Liver (tissue), 9 donors: Measurements from ENCODE around the gene ATP11A. TPM values are rescaled to one million over a fixed set of nuclear protein-coding genes. Genes with fewer than 3 reads are reported as not detected.

Experiments used
- DNase-seq: peaks from one replicate; pipeline ENCODE4 v3.0.0-alpha.2; 2017; ENCODE audit warnings: low spot score
- H3K27ac ChIP-seq, 2 donors: one replicate each; pipeline ENCODE4 v1.7.0; 2013; ENCODE audit warnings: inconsistent platforms in 2 of 2, low read length in 2 of 2, control low read depth in 1 of 2, low read depth in 1 of 2, mild to moderate bottlenecking in 1 of 2
- H3K27me3 ChIP-seq, 4 donors: one replicate each; pipeline versions ENCODE4 v1.6.1 to v1.7.0; 2013; ENCODE audit warnings: low read length in 3 of 4, inconsistent platforms in 1 of 4, mild to moderate bottlenecking in 1 of 4, moderate library complexity in 1 of 4; ENCODE audit not compliant: control insufficient read depth in 4 of 4, insufficient read depth in 4 of 4
- H3K36me3 ChIP-seq, 4 donors: one replicate each; pipeline versions ENCODE4 v1.6.1 to v1.7.0; 2013; ENCODE audit warnings: low read length in 3 of 4, mild to moderate bottlenecking in 3 of 4, low read depth in 1 of 4, moderate library complexity in 1 of 4; ENCODE audit not compliant: control insufficient read depth in 4 of 4, insufficient read depth in 3 of 4
- H3K4me1 ChIP-seq, 4 donors: one replicate each; pipeline versions ENCODE4 v1.6.1 to v1.7.0; 2013; ENCODE audit warnings: low read length in 3 of 4, mild to moderate bottlenecking in 3 of 4, moderate library complexity in 1 of 4; ENCODE audit not compliant: control insufficient read depth in 4 of 4, insufficient read depth in 4 of 4
- H3K4me3 ChIP-seq, 3 donors: one replicate each; pipeline versions ENCODE4 v1.6.1 to v1.7.0; 2013; ENCODE audit warnings: low read length in 3 of 3, control low read depth in 1 of 3, low read depth in 1 of 3, mild to moderate bottlenecking in 1 of 3
- H3K9ac ChIP-seq, 2 donors: one replicate each; pipeline ENCODE4 v1.7.0; 2013; ENCODE audit warnings: low read length in 2 of 2, mild to moderate bottlenecking in 2 of 2, moderate library complexity in 2 of 2, control low read depth in 1 of 2, low read depth in 1 of 2
- H3K9me3 ChIP-seq, 4 donors: one replicate each; pipeline versions ENCODE4 v1.6.1 to v1.7.0; 2013; ENCODE audit warnings: low read length in 3 of 4; ENCODE audit not compliant: control insufficient read depth in 4 of 4
- ATF3 ChIP-seq: IDR thresholded peaks from 2 replicates; pipeline ENCODE4 v1.6.1; 2016; ENCODE audit warnings: antibody characterized with exemption
- EGR1 ChIP-seq, 2 donors: IDR thresholded peaks; 2 replicates each; pipeline ENCODE4 v1.6.1; 2016 to 2018; ENCODE audit warnings: antibody characterized with exemption in 2 of 2, low read depth in 2 of 2
- FOXA1 ChIP-seq: IDR thresholded peaks from 2 replicates; pipeline ENCODE4 v1.6.1; 2016; ENCODE audit warnings: antibody characterized with exemption
- FOXA2 ChIP-seq: IDR thresholded peaks from 2 replicates; pipeline ENCODE4 v1.6.1; 2016; ENCODE audit warnings: antibody characterized with exemption
- GABPA ChIP-seq, 2 donors: IDR thresholded peaks in 1 of 2; conservative IDR thresholded peaks in 1 of 2; 2 replicates each; pipeline ENCODE4 v1.6.1; 2016; ENCODE audit warnings: antibody characterized with exemption in 2 of 2, mild to moderate bottlenecking in 1 of 2, moderate library complexity in 1 of 2
- HNF4A ChIP-seq, 2 donors: conservative IDR thresholded peaks; 2 replicates each; pipeline ENCODE4 v1.6.1; 2016; ENCODE audit warnings: antibody characterized with exemption in 2 of 2, mild to moderate bottlenecking in 2 of 2
- HNF4G ChIP-seq: IDR thresholded peaks from 2 replicates; pipeline ENCODE4 v1.6.1; 2016; ENCODE audit warnings: antibody characterized with exemption
- JUND ChIP-seq, 2 donors: IDR thresholded peaks; 2 replicates each; pipeline ENCODE4 v1.6.1; 2016; ENCODE audit warnings: antibody characterized with exemption in 2 of 2
- MAX ChIP-seq: IDR thresholded peaks from 2 replicates; pipeline ENCODE4 v1.6.1; 2016; ENCODE audit warnings: antibody characterized with exemption
- NR2F2 ChIP-seq: IDR thresholded peaks from 2 replicates; pipeline ENCODE4 v1.6.1; 2016; ENCODE audit warnings: antibody characterized with exemption
- RAD21 ChIP-seq, 2 donors: IDR thresholded peaks; 2 replicates each; pipeline ENCODE4 v1.6.1; 2016; ENCODE audit warnings: antibody characterized with exemption in 2 of 2, mild to moderate bottlenecking in 2 of 2
- RXRA ChIP-seq, 2 donors: IDR thresholded peaks; 2 replicates each; pipeline ENCODE4 v1.6.1; 2017 to 2018; ENCODE audit warnings: antibody characterized with exemption in 2 of 2, mild to moderate bottlenecking in 1 of 2
- SP1 ChIP-seq: IDR thresholded peaks from 2 replicates; pipeline ENCODE4 v1.6.1; 2018; ENCODE audit warnings: antibody characterized with exemption, mild to moderate bottlenecking
- TAF1 ChIP-seq: conservative IDR thresholded peaks from 2 replicates; pipeline ENCODE4 v1.6.1; 2016; ENCODE audit warnings: antibody characterized with exemption, mild to moderate bottlenecking
- YY1 ChIP-seq: IDR thresholded peaks from 2 replicates; pipeline ENCODE4 v1.6.1; 2016; ENCODE audit warnings: antibody characterized with exemption, mild to moderate bottlenecking
- ZBTB33 ChIP-seq: IDR thresholded peaks from 2 replicates; pipeline ENCODE4 v1.6.1; 2016; ENCODE audit warnings: antibody characterized with exemption
- WGBS: extraction: QIAGEN DNeasy Blood & Tissue Kit; methylation state at CpG from one replicate; pipeline ENCODE4 v1.1.7; 2013; 5-methylcytosine and 5-hydroxymethylcytosine counted together
- polyA plus RNA-seq, 2 donors: library from polyadenylated mRNA; stranded (reverse) in 1 of 2; unstranded in 1 of 2; fragments of 200-250 nt in 1 of 2; fragments of >200 nt in 1 of 2; fragmentation: Nextera tagmentation in 1 of 2; extraction: Ambion mirVana in 1 of 2; gene quantifications; one replicate each; pipeline versions ENCODE4 v1.2.1 to v1.2.3, GENCODE V29; 2013 to 2015
- total RNA-seq, 2 donors: library from RNA; depleted of rRNA; stranded (reverse); fragments of >200 nt; gene quantifications; one replicate each; pipeline ENCODE4 v1.2.3, GENCODE V29; 2014
- TF ChIP-seq, protein P1 (sequence below): IDR thresholded peaks from 2 replicates; pipeline ENCODE4 v1.6.1; 2016; ENCODE audit warnings: antibody characterized with exemption, mild to moderate bottlenecking
- TF ChIP-seq, protein P2 (sequence below): fragments of 150-350 bp; IDR thresholded peaks from 2 replicates; pipeline ENCODE4 v1.5.1; 2017; ENCODE audit warnings: improper control_type of control experiment, low read depth, low read length; ENCODE audit not compliant: missing input control
- donor health status: healthy.
- donor health status: healthy.
- donor health status: healthy.
- donor health status: healthy.
- donor health status: healthy.

Gene ATP11A
- total and polyA plus RNA-seq, 4 donors: 8.7 to 27.9 (median 13.8) TPM

DNA sequence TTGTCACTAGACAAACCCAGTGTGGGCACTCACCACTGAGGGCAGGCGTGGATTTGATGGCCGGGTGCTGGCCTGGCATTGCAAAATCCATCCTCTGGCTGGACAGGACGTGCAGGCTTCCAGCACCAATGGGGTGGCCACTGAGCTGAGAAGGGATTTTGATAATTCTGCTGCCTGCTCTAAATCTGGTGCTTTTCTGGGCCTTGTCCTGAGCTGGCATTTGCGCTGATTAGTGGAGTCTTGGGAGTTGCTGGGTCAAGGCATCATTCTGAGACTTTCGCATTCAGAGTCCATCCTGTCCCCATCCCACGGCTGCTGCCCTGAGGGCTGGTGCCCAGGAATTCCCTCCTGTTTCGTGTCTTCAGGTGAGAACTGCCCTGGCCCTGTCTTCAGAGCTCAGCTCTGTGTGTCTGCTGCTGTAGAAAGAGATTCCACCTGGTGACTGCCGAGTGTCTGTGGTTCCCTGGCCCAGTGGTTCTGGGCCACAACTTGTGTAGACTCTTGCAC is 213.3 kb downstream of the ATP11A start:
- WGBS: 91% methylated on average over 8 of the region's 8 CpGs
- no peak overlapping the region for H3K4me3 ChIP-seq
- no peak overlapping the region for H3K9ac ChIP-seq
- peaks cover 0 to 2% (median 0%) of the 10 kb centered on the region in 4 donors for H3K36me3 ChIP-seq
- no peak for DNase-seq
- TF ChIP-seq HNF4A (conservative IDR thresholded peaks at IDR 0.05): no peak
- no peak for TF ChIP-seq RXRA (IDR thresholded peaks at IDR 0.05)
- no peak for TF ChIP-seq ZBTB33
- H3K4me1 ChIP-seq: peaks cover 0 to 3% (median 2%) of the 10 kb centered on the region in 4 donors
- H3K27me3 ChIP-seq: no peaks in the 10 kb centered on the region
- H3K27ac ChIP-seq: no peak overlapping the region
- peaks cover 0 to 14% (median 12%) of the 10 kb centered on the region in 4 donors for H3K9me3 ChIP-seq

- TF ChIP-seq YY1 (no peak), RXRA (IDR thresholded peaks at IDR 0.05) (no peak), JUND (IDR thresholded peaks at IDR 0.05) (no peak), ZBTB33 (no peak), SP1 (no peak), GABPA (IDR thresholded peaks at IDR 0.05 in 1 of 2, conservative IDR thresholded peaks at IDR 0.05 in 1 of 2) (no peak), FOXA1 (no peak), MAX (no peak), HNF4G (no peak), RAD21 (IDR thresholded peaks at IDR 0.05) (no peak), HNF4A (conservative IDR thresholded peaks at IDR 0.05) (no peak), FOXA2 (no peak), ATF3 (no peak), TAF1 (no peak), NR2F2 (no peak), EGR1 (IDR thresholded peaks at IDR 0.05; ENCODE audit: low read depth in 2 of 2) (no peak)
- TF ChIP-seq, protein P1, sequence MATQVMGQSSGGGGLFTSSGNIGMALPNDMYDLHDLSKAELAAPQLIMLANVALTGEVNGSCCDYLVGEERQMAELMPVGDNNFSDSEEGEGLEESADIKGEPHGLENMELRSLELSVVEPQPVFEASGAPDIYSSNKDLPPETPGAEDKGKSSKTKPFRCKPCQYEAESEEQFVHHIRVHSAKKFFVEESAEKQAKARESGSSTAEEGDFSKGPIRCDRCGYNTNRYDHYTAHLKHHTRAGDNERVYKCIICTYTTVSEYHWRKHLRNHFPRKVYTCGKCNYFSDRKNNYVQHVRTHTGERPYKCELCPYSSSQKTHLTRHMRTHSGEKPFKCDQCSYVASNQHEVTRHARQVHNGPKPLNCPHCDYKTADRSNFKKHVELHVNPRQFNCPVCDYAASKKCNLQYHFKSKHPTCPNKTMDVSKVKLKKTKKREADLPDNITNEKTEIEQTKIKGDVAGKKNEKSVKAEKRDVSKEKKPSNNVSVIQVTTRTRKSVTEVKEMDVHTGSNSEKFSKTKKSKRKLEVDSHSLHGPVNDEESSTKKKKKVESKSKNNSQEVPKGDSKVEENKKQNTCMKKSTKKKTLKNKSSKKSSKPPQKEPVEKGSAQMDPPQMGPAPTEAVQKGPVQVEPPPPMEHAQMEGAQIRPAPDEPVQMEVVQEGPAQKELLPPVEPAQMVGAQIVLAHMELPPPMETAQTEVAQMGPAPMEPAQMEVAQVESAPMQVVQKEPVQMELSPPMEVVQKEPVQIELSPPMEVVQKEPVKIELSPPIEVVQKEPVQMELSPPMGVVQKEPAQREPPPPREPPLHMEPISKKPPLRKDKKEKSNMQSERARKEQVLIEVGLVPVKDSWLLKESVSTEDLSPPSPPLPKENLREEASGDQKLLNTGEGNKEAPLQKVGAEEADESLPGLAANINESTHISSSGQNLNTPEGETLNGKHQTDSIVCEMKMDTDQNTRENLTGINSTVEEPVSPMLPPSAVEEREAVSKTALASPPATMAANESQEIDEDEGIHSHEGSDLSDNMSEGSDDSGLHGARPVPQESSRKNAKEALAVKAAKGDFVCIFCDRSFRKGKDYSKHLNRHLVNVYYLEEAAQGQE: no peak
- TF ChIP-seq, protein P2, sequence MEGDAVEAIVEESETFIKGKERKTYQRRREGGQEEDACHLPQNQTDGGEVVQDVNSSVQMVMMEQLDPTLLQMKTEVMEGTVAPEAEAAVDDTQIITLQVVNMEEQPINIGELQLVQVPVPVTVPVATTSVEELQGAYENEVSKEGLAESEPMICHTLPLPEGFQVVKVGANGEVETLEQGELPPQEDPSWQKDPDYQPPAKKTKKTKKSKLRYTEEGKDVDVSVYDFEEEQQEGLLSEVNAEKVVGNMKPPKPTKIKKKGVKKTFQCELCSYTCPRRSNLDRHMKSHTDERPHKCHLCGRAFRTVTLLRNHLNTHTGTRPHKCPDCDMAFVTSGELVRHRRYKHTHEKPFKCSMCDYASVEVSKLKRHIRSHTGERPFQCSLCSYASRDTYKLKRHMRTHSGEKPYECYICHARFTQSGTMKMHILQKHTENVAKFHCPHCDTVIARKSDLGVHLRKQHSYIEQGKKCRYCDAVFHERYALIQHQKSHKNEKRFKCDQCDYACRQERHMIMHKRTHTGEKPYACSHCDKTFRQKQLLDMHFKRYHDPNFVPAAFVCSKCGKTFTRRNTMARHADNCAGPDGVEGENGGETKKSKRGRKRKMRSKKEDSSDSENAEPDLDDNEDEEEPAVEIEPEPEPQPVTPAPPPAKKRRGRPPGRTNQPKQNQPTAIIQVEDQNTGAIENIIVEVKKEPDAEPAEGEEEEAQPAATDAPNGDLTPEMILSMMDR: no peak
- H3K4me3 ChIP-seq: no peak overlapping the region
- H3K4me1 ChIP-seq: peaks cover 0 to 3% (median 2%) of the 10 kb centered on the region in 4 donors
- peaks cover 0 to 2% (median 0%) of the 10 kb centered on the region in 4 donors for H3K36me3 ChIP-seq
- peaks cover 0 to 14% (median 12%) of the 10 kb centered on the region in 4 donors for H3K9me3 ChIP-seq
- no peak for DNase-seq
- H3K27me3 ChIP-seq: no peaks in the 10 kb centered on the region
- H3K27ac ChIP-seq: no peak overlapping the region
- H3K9ac ChIP-seq: no peak overlapping the region
- WGBS: 96% methylated on average over 19 of the region's 19 CpGs
Measured at GRCh38 chr13:112903606-112904195, 213.9 kb downstream of the ATP11A start.
